ENCODE results near the gene CHMP4A. TPM values are rescaled to one million over a fixed set of nuclear protein-coding genes. Genes with fewer than 3 reads are reported as not detected.

CHMP4A gene
- total RNA-seq, 1 donor from 2014 or later = 27.0 TPM

DNA sequence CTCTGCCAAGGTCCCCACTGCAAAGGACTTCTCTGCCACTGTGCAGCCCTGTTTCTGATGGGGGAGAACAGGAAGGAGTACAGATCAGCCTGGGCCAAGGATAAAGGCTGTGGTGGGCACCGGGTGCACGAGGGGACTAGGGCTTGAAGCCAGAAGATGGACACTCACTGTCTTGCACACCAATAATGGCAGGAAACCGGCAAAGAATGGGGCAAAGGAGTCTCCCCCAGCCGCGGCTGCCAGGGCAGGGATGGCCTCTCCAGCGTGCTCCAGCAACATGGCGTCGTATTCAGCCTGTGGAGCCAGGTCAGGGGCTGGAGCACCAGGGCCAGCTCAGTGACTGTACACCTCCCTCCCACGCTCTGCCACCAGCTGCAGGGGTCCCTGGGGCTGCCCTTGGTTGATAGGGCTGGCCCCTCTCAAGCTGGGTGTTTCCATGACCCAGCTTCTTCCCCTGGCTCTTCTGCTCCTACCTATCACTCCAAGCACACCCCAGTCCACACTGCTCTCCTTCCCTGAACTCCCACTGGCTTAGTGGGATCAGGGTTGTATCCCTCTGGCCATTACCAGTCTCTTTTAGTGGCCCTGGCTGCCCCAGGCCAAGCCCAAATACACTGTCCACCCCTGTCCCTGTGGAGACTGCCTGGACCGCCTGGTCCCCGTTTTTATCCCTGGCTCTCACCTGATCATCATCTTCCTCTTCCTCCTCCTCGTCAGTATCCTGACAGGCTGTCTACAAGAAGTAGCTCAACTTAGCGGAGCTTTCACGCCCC is 31.0 kb downstream of the CHMP4A start:
- no peak for DNase-seq (ENCODE audit: low spot score in 2 of 2)
- Histone ChIP-seq H3K36me3 (peaks cover 46 to 84% of the 10 kb centered on the region in 2 donors), H3K9me3 (no peaks in the 10 kb centered on the region), H3K4me3 (no peak overlapping the region), H3K27ac (no peak overlapping the region), H3K27me3 (no peaks in the 10 kb centered on the region), H3K4me1 (no peaks in the 10 kb centered on the region)
- TF ChIP-seq CTCF (IDR thresholded peaks at IDR 0.05) = no peak
- intact Hi-C loops (cut with DNase I) = no loop called here

DNA sequence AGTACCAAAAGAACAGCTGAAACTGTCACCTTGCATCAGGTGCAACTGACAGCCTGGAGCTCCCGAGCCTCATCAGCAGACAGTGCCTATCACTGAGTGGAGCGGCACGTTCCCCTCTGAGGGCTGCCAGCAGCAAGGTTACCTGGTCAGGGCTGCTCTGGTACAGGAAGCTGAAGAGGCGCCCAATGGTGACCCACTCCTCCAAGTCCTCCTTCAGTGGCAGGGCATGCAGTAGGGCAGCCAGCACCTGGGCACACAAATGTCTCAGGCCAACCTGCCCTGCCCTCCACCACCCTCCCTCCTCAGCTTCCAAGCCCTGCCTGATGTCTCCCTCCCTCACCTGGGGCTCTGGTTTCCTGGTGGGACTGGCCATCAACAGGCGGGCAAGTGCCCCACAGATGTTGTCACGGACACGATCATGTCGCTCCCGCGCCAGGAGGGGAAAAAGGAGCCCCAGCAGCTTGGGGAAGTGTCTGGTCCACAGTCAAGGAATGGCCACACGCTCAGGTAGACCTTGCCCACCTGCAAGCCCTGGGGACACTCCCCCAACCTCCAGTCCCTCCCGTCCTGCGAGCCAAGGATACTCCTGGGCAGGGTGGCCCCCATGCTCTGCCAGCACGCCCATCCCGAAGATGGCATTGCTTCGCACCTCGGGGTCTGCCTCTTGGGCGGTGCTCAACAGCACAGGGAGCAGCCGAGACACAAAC is 31.8 kb downstream of the CHMP4A start:
- no peak overlapping the region for H3K27ac ChIP-seq
- H3K4me1 ChIP-seq = no peaks in the 10 kb centered on the region
- no peak for TF ChIP-seq CTCF (IDR thresholded peaks at IDR 0.05)
- H3K9me3 ChIP-seq = no peaks in the 10 kb centered on the region
- H3K36me3 ChIP-seq = peaks cover 46 to 89% of the 10 kb centered on the region in 2 donors
- intact Hi-C loops (cut with DNase I) = no loop called here
- no peaks in the 10 kb centered on the region for H3K27me3 ChIP-seq
- no peak for DNase-seq (ENCODE audit: low spot score in 2 of 2)
- no peak overlapping the region for H3K4me3 ChIP-seq

GRCh38 chr14:24179961-24180796 is 33.1 kb downstream of the CHMP4A start:
- H3K27ac ChIP-seq = peak overlapping the region; percentile 58 to 63
- H3K36me3 ChIP-seq = peaks cover 41 to 76% of the 10 kb centered on the region in 2 donors
- DNase-seq (ENCODE audit: low spot score in 2 of 2) = no peak
- TF ChIP-seq CTCF (IDR thresholded peaks at IDR 0.05) = no peak
- H3K4me3 ChIP-seq = no peak overlapping the region
- H3K9me3 ChIP-seq = no peaks in the 10 kb centered on the region
- H3K4me1 ChIP-seq = no peaks in the 10 kb centered on the region
- intact Hi-C loops (cut with DNase I) = no loop called here
- H3K27me3 ChIP-seq = no peaks in the 10 kb centered on the region

- Histone ChIP-seq H3K27ac (peak overlapping the region; percentile 58 to 63), H3K27me3 (no peaks in the 10 kb centered on the region), H3K4me3 (no peak overlapping the region), H3K36me3 (peaks cover 40 to 68% of the 10 kb centered on the region in 2 donors), H3K9me3 (no peaks in the 10 kb centered on the region), H3K4me1 (no peaks in the 10 kb centered on the region)
- TF ChIP-seq CTCF (IDR thresholded peaks at IDR 0.05) = no peak
- intact Hi-C loops (cut with DNase I) = no loop called here
- no peak for DNase-seq (ENCODE audit: low spot score in 2 of 2)
These were observed 33.9 kb downstream of the CHMP4A start for GRCh38 chr14:24179294-24179960.
